ENCODE measurements around the gene UCN.

Gene UCN

GRCh38 chr2:27308359-27308881, at the start of gene UCN:
Gene UCN, minus strand, starts transcription at chr2:27308445. Its CDS starts 550 bp downstream, at chr2:27307895.
- peak; percentile 67; the same call in 1 of the 2 replicates for TF ChIP-seq MAX (IDR thresholded peaks at IDR 0.05)
- TF ChIP-seq CREB1 (IDR thresholded peaks at IDR 0.05; ENCODE audit: low read depth), result no peak
- no peak for TF ChIP-seq TEAD4 (IDR thresholded peaks at IDR 0.05)
- TF ChIP-seq RAD21 (IDR thresholded peaks at IDR 0.05; ENCODE audit: low read depth), result no peak
- TF ChIP-seq FOXM1 (IDR thresholded peaks at IDR 0.05; ENCODE audit: borderline replicate concordance, low read depth), result no peak
- TF ChIP-seq NFIC (IDR thresholded peaks at IDR 0.05), result peak; percentile 47
- TF ChIP-seq TCF12 (IDR thresholded peaks at IDR 0.05; ENCODE audit: low read depth), result no peak
- TF ChIP-seq YY1 (IDR thresholded peaks at IDR 0.05; ENCODE audit: low read depth), result no peak
- TF ChIP-seq EP300 (IDR thresholded peaks at IDR 0.05; ENCODE audit: borderline replicate concordance), result no peak
- TF ChIP-seq CEBPB (IDR thresholded peaks at IDR 0.05), result no peak
- TF ChIP-seq REST (IDR thresholded peaks at IDR 0.05; ENCODE audit: low read depth), result peak; percentile 95
- TF ChIP-seq USF1 (IDR thresholded peaks at IDR 0.05), result no peak
- no peak for TF ChIP-seq EGR1 (IDR thresholded peaks at IDR 0.05)
- no peak for TF ChIP-seq TAF1 (IDR thresholded peaks at IDR 0.05; ENCODE audit: low read depth)

GRCh38 chr2:27356382-27357181, 48.3 kb upstream of the UCN start, which contains the start of gene GTF3C2:
Gene GTF3C2, minus strand, starts transcription at chr2:27356764. Its CDS starts 13,210 bp downstream, at chr2:27343554.
- peak; percentile 59 for TF ChIP-seq USF1 (IDR thresholded peaks at IDR 0.05)
- TF ChIP-seq RAD21 (IDR thresholded peaks at IDR 0.05; ENCODE audit: low read depth), result no peak
- peak; percentile 48; the same call in 1 of the 2 replicates for TF ChIP-seq EGR1 (IDR thresholded peaks at IDR 0.05)
- TF ChIP-seq TCF12 (IDR thresholded peaks at IDR 0.05; ENCODE audit: low read depth), result peak; percentile 52; the same call in 1 of the 2 replicates
- TF ChIP-seq TAF1 (IDR thresholded peaks at IDR 0.05; ENCODE audit: low read depth), result peak; percentile 83; the same call in 1 of the 2 replicates
- TF ChIP-seq ZBTB7A (IDR thresholded peaks at IDR 0.05; ENCODE audit: low read depth), result peak; percentile 61; the same call in 1 of the 2 replicates
- TF ChIP-seq CEBPB (IDR thresholded peaks at IDR 0.05), result 0 out of 2 replicates have a peak, but pooled peaks have one; percentile 6
- peak; percentile 12; the same call in 1 of the 2 replicates for TF ChIP-seq TEAD4 (IDR thresholded peaks at IDR 0.05)
- peak; percentile 93 for TF ChIP-seq YY1 (IDR thresholded peaks at IDR 0.05; ENCODE audit: low read depth)
- peak; percentile 24; the same call in 1 of the 2 replicates for TF ChIP-seq NFIC (IDR thresholded peaks at IDR 0.05)
- TF ChIP-seq EP300 (IDR thresholded peaks at IDR 0.05; ENCODE audit: borderline replicate concordance), result no peak; the same call in 1 of the 2 replicates
- peak; percentile 89 for TF ChIP-seq MAX (IDR thresholded peaks at IDR 0.05)
- TF ChIP-seq CREB1 (IDR thresholded peaks at IDR 0.05; ENCODE audit: low read depth), result peak; percentile 96
- TF ChIP-seq FOXM1 (IDR thresholded peaks at IDR 0.05; ENCODE audit: borderline replicate concordance, low read depth), result no peak; the same call in 1 of the 2 replicates

- 0 out of 2 replicates have a peak, but pooled peaks have one; percentile 3 for TF ChIP-seq MAX (IDR thresholded peaks at IDR 0.05)
- no peak for TF ChIP-seq FOXM1 (IDR thresholded peaks at IDR 0.05; ENCODE audit: borderline replicate concordance, low read depth)
Observed at GRCh38 chr2:27356056-27356381, 47.8 kb upstream of the UCN start.

- TF ChIP-seq YY1 (IDR thresholded peaks at IDR 0.05; ENCODE audit: low read depth) (no peak), TAF1 (IDR thresholded peaks at IDR 0.05; ENCODE audit: low read depth) (no peak), USF1 (IDR thresholded peaks at IDR 0.05) (no peak), TCF12 (IDR thresholded peaks at IDR 0.05; ENCODE audit: low read depth) (no peak), REST (IDR thresholded peaks at IDR 0.05; ENCODE audit: low read depth) (no peak)
Observed at GRCh38 chr2:27354597-27354927, 46.3 kb upstream of the UCN start.

Data from Ishikawa (cell line).